HepG2 (cell line): Measurements from ENCODE around the gene ABCC10. TPM values are rescaled to one million over a fixed set of nuclear protein-coding genes. Genes with fewer than 3 reads are reported as not detected.

Source experiments
- ATAD3A ChIP-seq: sonication (generic); formaldehyde crosslinking; IDR thresholded peaks from 2 replicates; pipeline ENCODE4 v1.4.0; 2020; ENCODE audit warnings: missing genetic modification reagents
- FOSL1 ChIP-seq: sonication (generic); formaldehyde crosslinking; IDR thresholded peaks from 2 replicates; pipeline ENCODE4 v1.9.0; 2021; ENCODE audit warnings: missing genetic modification reagents, borderline replicate concordance
- FOXA3 ChIP-seq: IDR thresholded peaks from 2 replicates; pipeline ENCODE4 v1.6.1; 2016; ENCODE audit warnings: missing genetic modification reagents, missing compliant biosample characterization
- HHEX ChIP-seq: IDR thresholded peaks from 2 replicates; pipeline ENCODE4 v1.6.1; 2016; ENCODE audit warnings: control low read depth
- HMG20B ChIP-seq: conservative IDR thresholded peaks from 2 replicates; pipeline ENCODE4 v1.6.1; 2016; ENCODE audit warnings: missing genetic modification reagents, missing compliant biosample characterization
- MXD4 ChIP-seq: IDR thresholded peaks from 2 replicates; pipeline ENCODE4 v1.6.1; 2016; ENCODE audit warnings: mild to moderate bottlenecking, missing biosample characterization, missing genetic modification reagents
- SAP130 ChIP-seq: IDR thresholded peaks from 2 replicates; pipeline ENCODE4 v1.6.1; 2016; ENCODE audit warnings: low read depth
- SKI ChIP-seq: fragments of 450-650 bp; IDR thresholded peaks from one replicate; pipeline ENCODE4 v1.6.1; 2018; ENCODE audit warnings: mild to moderate bottlenecking; ENCODE audit not compliant: partially characterized antibody
- SOX5 ChIP-seq: IDR thresholded peaks from 2 replicates; pipeline ENCODE4 v1.6.1; 2016; ENCODE audit warnings: borderline replicate concordance
- SP5 ChIP-seq: IDR thresholded peaks from 2 replicates; pipeline ENCODE4 v1.6.1; 2016; ENCODE audit warnings: low read depth, borderline replicate concordance
- TEAD3 ChIP-seq: optimal IDR thresholded peaks from 2 replicates; pipeline ENCODE3; 2016; ENCODE audit warnings: borderline replicate concordance
- YEATS4 ChIP-seq: sonication (generic); formaldehyde crosslinking; IDR thresholded peaks from 2 replicates; pipeline ENCODE4 v1.4.0; 2020; ENCODE audit warnings: missing genetic modification reagents, borderline replicate concordance
- polyA plus RNA-seq, 8 experiments: library from polyadenylated mRNA; depleted of rRNA in 3 of 8; stranded (reverse) in 7 of 8; unstranded in 1 of 8; fragments of >200 nt; fragmentation: Illumina TruSeq in 4 of 8; extraction: Trizol in 4 of 8; gene quantifications; 2 replicates each; pipeline versions ENCODE4 v1.2.1 to v1.2.3, GENCODE V29; 2011 to 2016; ENCODE audit warnings: low read depth in 4 of 8, missing spikeins in 1 of 8, mixed read lengths in 1 of 8; ENCODE audit not compliant: insufficient read depth in 1 of 8
- total RNA-seq, 5 experiments: library from RNA; depleted of rRNA; stranded (reverse); fragments of >200 nt; fragmentation: Illumina TruSeq; extraction: Trizol; gene quantifications; 2 replicates each; pipeline ENCODE4 v1.2.3, GENCODE V29; 2016; ENCODE audit warnings: low read depth in 1 of 5
- TF ChIP-seq, protein P1 (sequence below): sonication (generic); formaldehyde crosslinking; IDR thresholded peaks from 2 replicates; pipeline ENCODE4 v1.9.0; 2022; ENCODE audit warnings: low read depth, missing genetic modification reagents
- TF ChIP-seq, protein P2 (sequence below): IDR thresholded peaks from 2 replicates; pipeline ENCODE4 v1.6.1; 2016; ENCODE audit warnings: missing compliant biosample characterization, missing genetic modification reagents, borderline replicate concordance
- TF ChIP-seq, protein P3 (sequence below): conservative IDR thresholded peaks from 2 replicates; pipeline ENCODE4 v1.6.1; 2018; ENCODE audit warnings: missing genetic modification reagents
- TF ChIP-seq, protein P4 (sequence below): IDR thresholded peaks from 2 replicates; pipeline ENCODE4 v1.6.1; 2016
- TF ChIP-seq, protein P5 (sequence below): sonication (generic); formaldehyde crosslinking; IDR thresholded peaks from 2 replicates; pipeline ENCODE4 v1.5.1; 2020; ENCODE audit warnings: missing genetic modification reagents, mild to moderate bottlenecking, borderline replicate concordance
- TF ChIP-seq, protein P6 (sequence below): IDR thresholded peaks from 2 replicates; pipeline ENCODE4 v1.6.1; 2016
- TF ChIP-seq, protein P7 (sequence below): sonication (generic); formaldehyde crosslinking; IDR thresholded peaks from 2 replicates; pipeline ENCODE4 v1.8.1; 2023; ENCODE audit warnings: mild to moderate bottlenecking, moderate library complexity, missing genetic modification reagents

ABCC10 gene
- total and polyA plus RNA-seq, 2 of the 13 experiments (the other 11 are each of a cell fraction or from before 2014, with no cell fraction given), result 16.0 to 24.3 TPM

DNA sequence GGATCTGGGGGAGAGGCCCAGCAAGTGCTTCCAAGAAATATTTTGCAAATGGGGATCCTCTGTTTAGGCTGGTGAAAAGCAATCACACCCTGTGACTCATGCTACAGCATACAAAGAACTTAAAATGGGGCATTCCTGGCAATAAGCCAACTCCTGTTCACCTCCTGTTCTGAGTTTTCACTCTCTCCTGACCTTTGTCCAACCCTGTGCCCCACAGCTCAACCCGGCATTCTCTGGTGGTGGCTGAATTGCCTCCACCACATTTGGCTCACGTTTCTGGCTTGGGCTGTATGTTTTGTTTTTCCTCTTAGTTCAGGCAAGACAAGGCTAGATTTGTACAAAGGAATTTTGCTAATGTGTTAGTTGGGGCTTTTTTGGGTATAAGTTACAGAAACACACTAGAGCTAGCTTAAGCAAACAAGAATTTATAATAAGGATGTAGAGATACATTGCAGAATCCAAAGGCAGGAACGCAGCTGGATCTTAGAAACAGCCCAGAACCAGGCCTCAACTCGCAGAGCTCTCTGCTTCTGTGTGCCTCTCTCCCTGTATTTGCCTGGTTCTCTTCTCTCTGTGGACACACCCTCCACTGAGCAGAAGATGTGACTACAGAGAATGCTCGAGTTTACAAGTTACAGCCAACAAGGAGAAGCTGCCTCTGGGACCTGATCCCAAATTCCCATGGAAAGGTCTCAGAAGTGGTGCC lies 9.4 kb downstream of the ABCC10 start (continued):
- TF ChIP-seq, protein P1, sequence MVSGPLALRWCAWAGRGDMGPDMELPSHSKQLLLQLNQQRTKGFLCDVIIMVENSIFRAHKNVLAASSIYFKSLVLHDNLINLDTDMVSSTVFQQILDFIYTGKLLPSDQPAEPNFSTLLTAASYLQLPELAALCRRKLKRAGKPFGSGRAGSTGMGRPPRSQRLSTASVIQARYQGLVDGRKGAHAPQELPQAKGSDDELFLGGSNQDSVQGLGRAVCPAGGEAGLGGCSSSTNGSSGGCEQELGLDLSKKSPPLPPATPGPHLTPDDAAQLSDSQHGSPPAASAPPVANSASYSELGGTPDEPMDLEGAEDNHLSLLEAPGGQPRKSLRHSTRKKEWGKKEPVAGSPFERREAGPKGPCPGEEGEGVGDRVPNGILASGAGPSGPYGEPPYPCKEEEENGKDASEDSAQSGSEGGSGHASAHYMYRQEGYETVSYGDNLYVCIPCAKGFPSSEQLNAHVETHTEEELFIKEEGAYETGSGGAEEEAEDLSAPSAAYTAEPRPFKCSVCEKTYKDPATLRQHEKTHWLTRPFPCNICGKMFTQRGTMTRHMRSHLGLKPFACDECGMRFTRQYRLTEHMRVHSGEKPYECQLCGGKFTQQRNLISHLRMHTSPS, result peak; percentile 46; the same call in 1 of the 2 replicates
- TF ChIP-seq, protein P2, sequence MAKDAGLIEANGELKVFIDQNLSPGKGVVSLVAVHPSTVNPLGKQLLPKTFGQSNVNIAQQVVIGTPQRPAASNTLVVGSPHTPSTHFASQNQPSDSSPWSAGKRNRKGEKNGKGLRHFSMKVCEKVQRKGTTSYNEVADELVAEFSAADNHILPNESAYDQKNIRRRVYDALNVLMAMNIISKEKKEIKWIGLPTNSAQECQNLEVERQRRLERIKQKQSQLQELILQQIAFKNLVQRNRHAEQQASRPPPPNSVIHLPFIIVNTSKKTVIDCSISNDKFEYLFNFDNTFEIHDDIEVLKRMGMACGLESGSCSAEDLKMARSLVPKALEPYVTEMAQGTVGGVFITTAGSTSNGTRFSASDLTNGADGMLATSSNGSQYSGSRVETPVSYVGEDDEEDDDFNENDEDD, result 0 out of 2 replicates have a peak, but pooled peaks have one; percentile 18
- TF ChIP-seq TEAD3 (CRISPR knock-in tag) (peak; percentile 86), SAP130 (CRISPR knock-in tag) (peak; percentile 93), SOX5 (CRISPR knock-in tag) (peak; percentile 99), ATAD3A (CRISPR knock-in tag) (no peak), SKI (peak; percentile 79), YEATS4 (CRISPR knock-in tag) (peak; percentile 31; the same call in 1 of the 2 replicates), MXD4 (CRISPR knock-in tag) (peak; percentile 32; the same call in 1 of the 2 replicates), FOSL1 (CRISPR knock-in tag) (peak; percentile 90), SP5 (CRISPR knock-in tag) (peak; percentile 63; the same call in 1 of the 2 replicates), HMG20B (CRISPR knock-in tag) (peak; percentile 82), HHEX (CRISPR knock-in tag) (peak; percentile 79), FOXA3 (CRISPR knock-in tag) (peak; percentile 75)
- TF ChIP-seq, protein P3, sequence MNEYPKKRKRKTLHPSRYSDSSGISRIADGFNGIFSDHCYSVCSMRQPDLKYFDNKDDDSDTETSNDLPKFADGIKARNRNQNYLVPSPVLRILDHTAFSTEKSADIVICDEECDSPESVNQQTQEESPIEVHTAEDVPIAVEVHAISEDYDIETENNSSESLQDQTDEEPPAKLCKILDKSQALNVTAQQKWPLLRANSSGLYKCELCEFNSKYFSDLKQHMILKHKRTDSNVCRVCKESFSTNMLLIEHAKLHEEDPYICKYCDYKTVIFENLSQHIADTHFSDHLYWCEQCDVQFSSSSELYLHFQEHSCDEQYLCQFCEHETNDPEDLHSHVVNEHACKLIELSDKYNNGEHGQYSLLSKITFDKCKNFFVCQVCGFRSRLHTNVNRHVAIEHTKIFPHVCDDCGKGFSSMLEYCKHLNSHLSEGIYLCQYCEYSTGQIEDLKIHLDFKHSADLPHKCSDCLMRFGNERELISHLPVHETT (CRISPR knock-in tag), result no peak
- TF ChIP-seq, protein P4, sequence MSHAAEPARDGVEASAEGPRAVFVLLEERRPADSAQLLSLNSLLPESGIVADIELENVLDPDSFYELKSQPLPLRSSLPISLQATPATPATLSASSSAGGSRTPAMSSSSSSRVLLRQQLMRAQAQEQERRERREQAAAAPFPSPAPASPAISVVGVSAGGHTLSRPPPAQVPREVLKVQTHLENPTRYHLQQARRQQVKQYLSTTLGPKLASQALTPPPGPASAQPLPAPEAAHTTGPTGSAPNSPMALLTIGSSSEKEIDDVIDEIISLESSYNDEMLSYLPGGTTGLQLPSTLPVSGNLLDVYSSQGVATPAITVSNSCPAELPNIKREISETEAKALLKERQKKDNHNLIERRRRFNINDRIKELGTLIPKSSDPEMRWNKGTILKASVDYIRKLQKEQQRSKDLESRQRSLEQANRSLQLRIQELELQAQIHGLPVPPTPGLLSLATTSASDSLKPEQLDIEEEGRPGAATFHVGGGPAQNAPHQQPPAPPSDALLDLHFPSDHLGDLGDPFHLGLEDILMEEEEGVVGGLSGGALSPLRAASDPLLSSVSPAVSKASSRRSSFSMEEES (CRISPR knock-in tag), result peak; percentile 49; the same call in 1 of the 2 replicates
- TF ChIP-seq, protein P5, sequence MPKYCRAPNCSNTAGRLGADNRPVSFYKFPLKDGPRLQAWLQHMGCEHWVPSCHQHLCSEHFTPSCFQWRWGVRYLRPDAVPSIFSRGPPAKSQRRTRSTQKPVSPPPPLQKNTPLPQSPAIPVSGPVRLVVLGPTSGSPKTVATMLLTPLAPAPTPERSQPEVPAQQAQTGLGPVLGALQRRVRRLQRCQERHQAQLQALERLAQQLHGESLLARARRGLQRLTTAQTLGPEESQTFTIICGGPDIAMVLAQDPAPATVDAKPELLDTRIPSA (CRISPR knock-in tag), result no peak
- TF ChIP-seq, protein P6, sequence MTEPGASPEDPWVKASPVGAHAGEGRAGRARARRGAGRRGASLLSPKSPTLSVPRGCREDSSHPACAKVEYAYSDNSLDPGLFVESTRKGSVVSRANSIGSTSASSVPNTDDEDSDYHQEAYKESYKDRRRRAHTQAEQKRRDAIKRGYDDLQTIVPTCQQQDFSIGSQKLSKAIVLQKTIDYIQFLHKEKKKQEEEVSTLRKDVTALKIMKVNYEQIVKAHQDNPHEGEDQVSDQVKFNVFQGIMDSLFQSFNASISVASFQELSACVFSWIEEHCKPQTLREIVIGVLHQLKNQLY (CRISPR knock-in tag), result peak; percentile 53
- TF ChIP-seq, protein P7, sequence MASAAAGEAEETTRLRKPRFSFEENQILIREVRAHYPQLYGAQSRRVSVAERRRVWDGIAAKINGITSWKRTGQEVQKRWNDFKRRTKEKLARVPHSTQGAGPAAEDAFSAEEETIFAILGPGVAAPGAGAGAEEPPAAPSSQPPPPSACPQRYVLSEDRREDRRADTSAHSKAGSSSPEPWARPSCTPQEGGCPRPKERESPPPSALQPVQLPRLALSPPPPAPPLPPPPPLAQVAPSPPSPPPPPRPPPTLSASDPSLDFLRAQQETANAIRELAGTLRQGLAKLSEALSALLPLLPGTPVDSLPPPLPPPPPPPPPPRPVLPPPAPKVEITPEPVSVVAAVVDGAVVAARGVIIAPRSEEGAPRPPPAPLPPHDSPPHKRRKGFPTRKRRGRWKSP (CRISPR knock-in tag), result peak; percentile 77; the same call in 1 of the 2 replicates
